ENCODE results near the gene PRSS50. TPM values are rescaled to one million over a fixed set of nuclear protein-coding genes. Genes with fewer than 3 reads are reported as not detected.

Gene PRSS50
- total RNA-seq, 1 experiment from 2014 or later = not detected

- DNase-seq (ENCODE audit: low spot score) = no peak
Observed at GRCh38 chr3:46725621-46726314, 8.1 kb upstream of the PRSS50 start.

DNA sequence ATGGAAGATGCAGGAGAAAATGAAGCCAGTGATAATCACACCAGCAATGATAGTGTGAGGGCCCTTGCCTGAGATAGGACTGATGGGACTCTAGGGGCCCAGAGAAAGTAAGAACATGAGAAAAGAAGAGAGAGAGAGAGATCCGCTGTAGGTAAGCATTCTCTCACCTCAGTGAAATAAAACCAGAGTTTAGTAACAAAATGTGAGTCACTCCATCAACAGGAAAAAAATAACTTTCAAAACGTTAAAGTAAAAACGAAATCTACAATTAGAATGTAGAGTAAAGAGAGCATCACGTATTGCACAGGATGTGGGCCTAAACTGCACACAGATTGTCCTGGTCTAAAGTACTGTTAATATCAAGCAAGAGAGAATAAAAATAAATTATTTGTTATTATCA, 6.8 kb upstream of the PRSS50 start:
- no peak for DNase-seq (ENCODE audit: low spot score)

DNA sequence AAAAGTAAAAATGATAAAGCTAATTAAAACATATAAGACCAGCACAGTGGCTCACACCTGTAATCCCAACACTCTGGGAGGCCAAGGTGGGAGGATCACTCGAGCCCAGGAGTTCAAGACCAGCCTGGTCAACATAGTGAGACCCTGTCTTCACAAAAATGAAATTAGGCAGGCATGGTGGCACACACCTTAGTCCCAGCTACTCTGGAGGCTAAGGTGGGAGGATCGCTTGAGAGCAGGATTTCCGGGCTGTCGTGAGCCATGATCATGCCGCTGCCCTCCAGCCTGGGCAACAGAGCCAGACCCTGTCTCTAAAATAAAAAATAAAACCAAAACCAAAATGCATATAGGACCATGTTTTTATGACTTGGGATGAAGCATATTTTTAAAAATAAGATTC, 4.8 kb upstream of the PRSS50 start:
- DNase-seq (ENCODE audit: low spot score) = no peak

GRCh38 chr3:46721009-46721408, 3.3 kb upstream of the PRSS50 start:
- DNase-seq (ENCODE audit: low spot score) = no peak

DNA sequence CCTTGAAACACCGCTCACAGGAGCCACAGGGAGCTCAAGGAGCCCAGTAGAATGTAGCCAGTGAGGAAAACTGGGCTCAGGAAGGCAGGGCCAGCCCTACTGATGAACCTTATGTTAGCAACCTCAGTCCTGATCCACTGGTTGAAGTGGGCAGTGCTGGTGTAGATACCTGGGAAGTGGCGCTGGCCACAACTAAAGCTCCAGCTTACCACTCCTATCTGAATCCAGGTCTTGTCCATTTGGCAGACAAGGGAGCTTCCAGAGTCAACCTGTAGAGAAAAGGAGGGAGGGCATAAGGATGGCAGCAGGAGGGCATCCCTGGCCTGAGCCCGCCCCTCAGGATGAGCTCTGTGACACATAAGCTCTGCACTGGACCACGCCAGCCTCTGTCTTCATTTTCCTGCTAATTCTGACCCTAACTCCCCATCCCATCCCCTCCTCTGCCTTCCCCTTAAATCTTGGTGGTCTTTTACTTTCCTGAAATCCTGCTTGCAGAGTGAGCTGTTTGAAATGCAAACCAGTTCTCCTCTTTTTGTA, 2.1 kb upstream of the PRSS50 start:
- no peak for DNase-seq (ENCODE audit: low spot score)

GRCh38 chr3:46719044-46719565, 1.4 kb upstream of the PRSS50 start:
- DNase-seq (ENCODE audit: low spot score) = no peak

DNA sequence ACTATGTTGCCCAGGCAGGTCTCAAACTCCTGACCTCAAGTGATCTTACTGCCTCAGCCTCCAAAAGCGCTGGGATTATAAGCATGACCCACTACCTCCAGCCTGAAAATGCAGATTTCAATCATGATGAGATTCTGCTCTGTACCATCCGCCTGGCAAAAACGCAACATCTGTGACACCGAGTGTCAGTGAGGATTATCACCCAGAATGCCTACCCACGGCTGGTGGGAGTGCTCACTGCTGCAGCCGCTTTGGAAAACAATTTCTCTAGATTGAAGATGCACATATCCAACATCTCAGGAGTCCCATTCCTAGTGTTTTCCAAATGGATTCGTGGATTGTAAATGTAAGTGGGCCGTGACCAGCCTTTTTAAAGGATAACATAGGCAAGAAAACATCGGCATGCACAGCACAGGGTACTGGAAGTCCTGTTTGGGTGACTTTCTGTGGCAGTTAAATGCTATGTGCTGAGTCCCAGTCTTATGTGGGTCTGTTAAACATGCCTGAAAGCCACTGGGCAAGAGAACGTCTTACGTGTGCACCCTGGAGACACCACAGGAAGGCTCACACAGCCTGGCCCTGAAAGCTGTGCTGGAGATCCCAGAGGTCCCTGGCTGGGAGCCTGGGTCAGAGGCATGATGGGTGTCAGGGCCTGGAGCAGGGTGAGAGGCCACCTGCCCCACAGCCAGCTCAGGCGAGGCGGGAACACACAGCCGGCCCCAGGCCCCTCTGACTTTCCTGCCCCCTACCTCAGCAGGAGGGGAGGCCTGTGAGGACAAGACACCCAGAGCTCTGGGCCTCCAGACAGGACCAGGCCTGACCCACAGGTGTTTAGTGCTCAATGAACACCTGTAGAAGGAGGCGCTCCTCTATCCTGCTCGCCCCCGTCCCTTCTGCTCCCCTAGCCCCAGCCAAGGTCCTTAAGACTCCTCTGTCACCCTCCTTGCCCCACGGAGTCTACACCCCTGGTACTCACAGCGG, 918 bp downstream of the PRSS50 start:
- no peak for DNase-seq (ENCODE audit: low spot score)

DNA sequence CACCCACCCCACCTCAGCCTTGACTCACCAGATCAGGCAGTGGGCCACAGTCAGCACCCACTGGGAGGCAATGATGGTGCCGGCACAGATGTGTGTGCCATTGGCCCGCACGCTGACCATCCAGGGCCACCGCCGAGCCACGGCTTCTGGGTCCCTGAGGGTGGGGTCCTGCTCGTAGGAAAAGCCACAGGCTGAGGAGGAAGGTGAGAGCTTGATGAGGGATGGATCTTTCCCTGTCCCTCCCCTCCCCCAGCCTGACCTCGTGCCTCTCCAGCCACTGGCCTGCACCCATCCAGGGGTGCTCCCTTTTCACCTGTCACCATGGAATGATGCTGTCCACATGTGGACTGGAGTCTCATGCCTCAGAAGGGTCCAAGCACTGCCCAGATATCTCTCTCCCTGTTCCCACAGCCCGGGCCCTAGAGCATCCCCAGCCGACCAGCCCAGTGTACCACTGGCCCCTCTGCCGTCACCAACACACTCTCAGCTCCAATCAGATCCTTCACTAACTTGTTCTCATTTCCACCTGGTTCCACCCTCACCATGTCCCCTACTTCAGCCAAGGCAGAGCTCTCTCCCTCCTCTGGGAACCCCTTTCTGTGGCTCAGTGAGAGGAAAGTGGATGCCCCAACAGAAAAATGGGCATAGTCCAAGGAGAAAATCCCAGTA, 2.0 kb downstream of the PRSS50 start:
- no peak for DNase-seq (ENCODE audit: low spot score)

GRCh38 chr3:46714728-46715506, 2.8 kb downstream of the PRSS50 start:
- DNase-seq (ENCODE audit: low spot score) = no peak

DNA sequence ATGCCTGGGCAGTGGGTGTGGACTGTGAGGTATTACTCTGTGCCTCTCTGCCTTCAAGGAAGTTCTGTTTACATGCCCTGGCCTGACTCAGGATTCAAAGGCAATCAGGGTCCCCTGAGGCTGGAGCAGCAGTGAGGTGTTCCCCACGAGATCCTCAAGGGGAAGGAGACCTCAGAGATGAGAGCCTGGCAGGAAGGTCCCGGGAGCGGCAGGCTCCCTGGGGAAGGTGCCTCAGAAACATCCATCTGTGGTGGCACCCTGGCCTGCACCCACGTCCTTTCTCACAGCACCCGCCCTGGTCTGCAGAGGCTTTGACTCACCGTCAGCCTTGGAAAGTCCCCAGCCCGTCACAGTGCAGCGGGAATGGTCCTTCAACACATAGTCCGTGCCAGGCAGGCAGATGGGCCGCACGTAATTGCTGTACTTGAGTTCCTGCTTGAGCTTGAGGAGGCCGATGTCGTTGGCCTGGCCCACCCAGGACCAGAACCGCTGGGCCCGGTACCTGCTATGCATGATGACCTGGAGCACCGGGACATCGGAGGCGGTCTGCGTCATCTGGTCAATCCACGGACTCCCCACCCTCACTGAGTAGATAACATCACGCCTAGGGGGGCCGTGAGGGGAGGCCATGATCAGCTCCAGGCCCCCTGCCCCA, 3.6 kb downstream of the PRSS50 start:
- DNase-seq (ENCODE audit: low spot score) = no peak

DNA sequence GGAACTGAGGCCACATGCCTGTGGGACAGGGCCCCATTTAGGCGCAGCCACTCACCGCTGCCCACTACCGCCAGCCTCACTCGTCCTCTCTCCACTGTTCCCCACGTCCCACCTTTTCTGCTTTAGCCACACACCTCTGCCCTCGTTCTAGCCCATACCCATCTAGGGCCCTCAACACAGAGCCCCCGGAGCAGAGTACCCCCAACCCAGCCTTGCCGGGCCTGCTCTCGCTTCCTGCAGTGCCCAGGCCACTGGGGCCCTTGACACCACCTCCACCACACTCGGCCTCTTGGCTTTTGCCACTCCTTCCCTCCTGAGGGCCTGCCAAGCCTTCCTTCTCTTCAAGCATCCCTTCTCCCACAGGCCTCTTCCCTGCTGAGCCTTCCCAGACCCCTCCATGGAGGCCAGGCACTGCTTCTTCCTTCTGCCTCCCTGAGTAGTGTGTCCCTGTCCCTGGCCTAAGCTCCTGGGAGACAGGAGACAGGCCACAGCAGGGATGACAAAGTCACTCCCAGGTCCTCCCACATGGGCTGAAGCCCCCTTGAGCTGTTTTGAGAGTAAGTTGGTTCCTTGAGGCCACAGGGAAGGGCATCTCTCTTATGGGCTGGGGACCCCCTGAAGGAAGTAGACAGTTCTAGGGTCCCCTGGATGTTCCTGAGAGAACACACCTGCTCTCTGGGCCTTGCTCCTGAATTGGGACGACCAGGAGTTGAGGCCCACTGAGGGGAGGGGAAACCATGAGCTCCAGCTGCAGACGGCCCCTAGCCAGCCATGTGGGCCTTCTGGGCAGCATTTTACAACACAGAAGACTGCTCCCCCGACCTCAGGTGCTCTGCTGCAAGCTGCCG, 4.4 kb downstream of the PRSS50 start:
- DNase-seq (ENCODE audit: low spot score) = no peak

DNA sequence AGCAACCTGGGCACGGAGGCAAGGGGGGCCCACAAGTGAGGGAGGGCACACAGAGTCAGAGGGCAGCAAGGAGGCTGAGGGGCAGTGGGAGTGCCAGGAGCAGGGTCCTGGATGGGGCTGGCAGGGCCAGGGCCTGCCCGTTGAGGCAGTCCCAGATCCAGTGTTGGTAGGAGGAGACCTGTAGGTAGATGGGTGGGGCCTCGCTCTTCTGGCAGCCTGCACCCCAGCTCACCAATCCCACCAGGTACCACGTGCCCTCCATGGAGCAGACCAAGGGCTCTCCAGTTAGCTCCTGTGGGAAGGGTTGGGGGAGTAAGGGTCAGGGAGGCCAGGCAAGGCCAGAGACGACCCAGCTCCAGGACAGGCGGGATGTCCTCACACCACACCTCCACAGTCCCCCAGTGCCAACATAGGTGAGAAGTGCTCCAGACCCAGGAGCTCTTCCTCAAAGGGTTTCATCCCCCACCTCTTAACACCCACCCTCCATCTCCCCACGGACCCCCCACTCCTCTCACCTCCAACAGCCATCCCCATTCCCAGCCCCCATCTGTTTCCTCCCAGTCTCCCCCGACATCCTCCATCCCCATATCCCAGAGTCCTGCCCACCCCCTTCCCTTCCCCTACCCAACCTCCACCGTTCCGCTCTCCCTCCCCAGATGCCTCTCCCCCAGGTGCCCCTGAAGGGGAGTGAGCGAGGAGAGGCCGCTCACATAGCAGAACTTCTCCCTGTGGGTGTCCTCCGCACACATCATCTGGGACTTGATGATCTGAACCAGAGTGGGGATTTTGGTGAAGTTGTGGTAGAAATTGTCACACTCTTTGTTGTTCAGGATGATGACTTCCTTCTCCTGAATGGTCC, 5.2 kb downstream of the PRSS50 start:
- no peak for DNase-seq (ENCODE audit: low spot score)

DNA sequence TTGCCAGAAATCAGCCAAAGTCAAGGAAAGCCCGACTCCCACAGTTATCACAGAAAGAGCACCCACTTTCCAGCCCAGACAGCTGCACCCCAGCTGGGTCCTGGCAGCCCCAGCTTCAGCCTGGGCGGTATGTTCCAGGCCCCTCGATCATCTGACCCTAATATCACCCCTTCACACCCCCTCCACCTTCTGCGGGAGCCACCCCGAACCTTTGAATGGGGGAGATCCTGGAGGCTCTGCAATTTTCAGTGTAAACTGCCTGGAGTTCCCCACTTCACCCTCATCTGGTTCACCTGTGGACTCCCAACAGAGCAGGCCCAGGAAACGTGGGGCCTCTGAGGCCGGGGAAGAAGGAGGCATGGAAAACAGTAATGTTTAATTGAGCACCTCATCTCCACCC, 5.9 kb downstream of the PRSS50 start:
- no peak for DNase-seq (ENCODE audit: low spot score)

DNA sequence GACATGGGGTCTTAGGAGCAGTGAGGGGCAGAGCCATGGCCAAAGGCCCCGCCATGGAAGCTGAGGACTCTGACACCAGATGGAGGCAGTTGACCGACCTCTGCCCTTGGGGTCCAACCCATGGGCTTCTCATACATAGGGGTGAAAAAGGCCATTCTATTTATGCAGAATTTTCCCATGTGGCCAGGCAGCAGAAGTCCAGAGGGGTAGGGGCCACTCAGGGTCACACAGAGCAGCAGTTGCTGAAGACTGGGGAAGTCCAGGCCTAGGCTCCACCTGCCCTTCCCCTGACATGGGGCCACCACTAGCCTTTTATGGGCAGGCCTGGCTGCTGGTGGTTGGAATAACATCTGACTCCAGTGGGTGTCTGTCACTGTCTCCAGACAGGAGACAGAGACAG, 6.4 kb downstream of the PRSS50 start:
- DNase-seq (ENCODE audit: low spot score) = no peak

GRCh38 chr3:46710671-46711295, 6.9 kb downstream of the PRSS50 start:
- no peak for DNase-seq (ENCODE audit: low spot score)

DNA sequence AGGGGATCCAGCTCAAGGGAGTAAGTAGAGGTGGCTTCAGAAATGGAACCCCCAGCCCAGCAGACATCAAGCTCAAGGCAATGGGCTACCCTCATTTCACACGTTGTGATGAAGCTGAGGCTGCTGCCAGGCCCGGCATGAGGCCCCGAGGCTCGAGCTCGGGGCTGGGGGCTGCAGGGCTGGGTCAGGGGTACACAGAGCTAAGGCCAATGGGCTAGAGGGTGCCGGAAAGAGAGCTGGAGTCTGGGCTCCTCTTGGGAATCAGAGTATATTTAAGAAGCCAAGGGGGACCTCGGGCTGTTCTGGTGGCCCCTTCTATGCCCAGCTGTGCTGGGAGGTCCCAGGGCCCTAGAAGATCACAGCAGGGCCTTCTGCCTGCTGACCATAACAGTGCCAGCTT, 7.4 kb downstream of the PRSS50 start:
- no peak for DNase-seq (ENCODE audit: low spot score)

- DNase-seq (ENCODE audit: low spot score) = no peak
Observed at GRCh38 chr3:46709721-46710120, 7.9 kb downstream of the PRSS50 start.

DNA sequence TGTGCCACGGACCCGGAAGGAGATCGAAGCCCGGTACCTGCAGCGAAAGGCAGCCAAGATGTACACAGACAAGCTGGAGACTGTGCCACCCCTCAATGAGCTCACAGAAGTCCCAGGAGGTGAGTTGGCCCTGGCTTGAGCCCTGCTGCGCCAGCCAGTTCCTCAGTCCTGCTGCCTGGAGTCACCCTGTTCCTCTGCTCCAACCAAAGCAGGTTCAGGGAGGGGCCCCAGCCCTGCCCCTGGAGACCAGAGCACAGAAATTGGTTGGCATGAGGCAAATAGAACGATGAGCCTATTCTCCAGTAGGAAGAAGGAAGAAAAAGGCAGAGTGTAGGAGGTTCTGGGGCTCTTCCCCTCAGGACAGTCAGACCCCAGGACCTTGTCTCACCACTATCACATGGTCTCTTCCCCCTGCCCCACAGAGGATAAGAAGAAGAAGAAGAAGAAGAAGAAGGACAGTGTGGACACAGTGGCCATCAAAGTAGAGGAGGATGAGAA, 8.5 kb downstream of the PRSS50 start:
- no peak for DNase-seq (ENCODE audit: low spot score)

All from HT-29 (cell line).